Stimulated activated CD8-positive, alpha-beta memory T cell treated with anti-CD3 and anti-CD28 coated beads, Interleukin-15, amount 100 ng/mL, for 48 hours (primary cell): ENCODE measurements around the gene AFTPH.

ENCODE experiments used
- DNase-seq, 2 donors: peaks; one replicate each; pipeline ENCODE4 v3.0.0-alpha.2; 2020; ENCODE audit warnings: low read depth in 2 of 2

Gene AFTPH

GRCh38 chr2:64632835-64633819, 109.0 kb downstream of the AFTPH start:
- DNase-seq: no peak

- DNase-seq: no peak
Observed at GRCh38 chr2:64634345-64635267, 110.5 kb downstream of the AFTPH start.

- no peak for DNase-seq
Observed at GRCh38 chr2:64635976-64636911, 112.1 kb downstream of the AFTPH start.

GRCh38 chr2:64637000-64637635, 113.0 kb downstream of the AFTPH start:
- no peak for DNase-seq

GRCh38 chr2:64637931-64638330, 113.8 kb downstream of the AFTPH start:
- DNase-seq: no peak

- no peak for DNase-seq
Observed at GRCh38 chr2:64638502-64639120, 114.5 kb downstream of the AFTPH start.

GRCh38 chr2:64639691-64640090, 115.6 kb downstream of the AFTPH start:
- no peak for DNase-seq

- DNase-seq: no peak
Observed at GRCh38 chr2:64640153-64641044, 116.3 kb downstream of the AFTPH start.

- DNase-seq: no peak
Observed at GRCh38 chr2:64641599-64641998, 117.5 kb downstream of the AFTPH start.
